Central memory CD8-positive, alpha-beta T cell (primary cell): ENCODE results near the gene SNX14.
"Not testable (repeated sequence)": the region's sequence is repeated elsewhere in the genome, so short reads cannot be mapped to it uniquely, and the experiment has no call there.

Experiments used
- ATAC-seq: fragments of 150-1000 bp; cut with Tn5 transposase; replicated peaks from 2 replicates; pipeline ENCODE4 v1.10.0; 2022; ENCODE audit warnings: mild to moderate bottlenecking, moderate FRiP score, moderate number of reproducible peaks; ENCODE audit not compliant: poor library complexity, severe bottlenecking; ENCODE audit errors: extremely low read depth
- DNase-seq, 2 donors: peaks; one replicate each; pipeline ENCODE4 v3.0.0; 2021; ENCODE audit warnings: low spot score in 2 of 2
- H3K27ac Mint-ChIP-seq: one replicate; pipeline ENCODE4 v1.8.0; 2022; ENCODE audit warnings: low read depth, mild to moderate bottlenecking, moderate library complexity, mixed read lengths
- H3K27me3 Mint-ChIP-seq: one replicate; pipeline ENCODE4 v1.8.0; 2022; ENCODE audit warnings: mixed read lengths
- H3K36me3 Mint-ChIP-seq: one replicate; pipeline ENCODE4 v1.8.0; 2022; ENCODE audit warnings: mild to moderate bottlenecking, moderate library complexity, mixed read lengths; ENCODE audit not compliant: insufficient read depth
- H3K4me1 Mint-ChIP-seq: one replicate; pipeline ENCODE4 v1.8.0; 2022; ENCODE audit warnings: mixed read lengths
- H3K4me3 Mint-ChIP-seq: one replicate; pipeline ENCODE4 v1.8.0; 2022; ENCODE audit warnings: mild to moderate bottlenecking, moderate library complexity, mixed read lengths
- H3K9me3 Mint-ChIP-seq: one replicate; pipeline ENCODE4 v1.8.0; 2022; ENCODE audit warnings: mixed read lengths

The SNX14 gene

GRCh38 chr6:85579581-85579980 is 14.1 kb downstream of the SNX14 start:
- H3K4me1 Mint-ChIP-seq: peaks cover 54% of the 10 kb centered on the region
- H3K4me3 Mint-ChIP-seq: no peak overlapping the region
- no peaks in the 10 kb centered on the region for H3K27me3 Mint-ChIP-seq
- peaks cover 3% of the 10 kb centered on the region for H3K36me3 Mint-ChIP-seq
- DNase-seq (no peak), ATAC-seq (no peak)
- H3K9me3 Mint-ChIP-seq: peaks cover 17% of the 10 kb centered on the region
- no peak overlapping the region for H3K27ac Mint-ChIP-seq

GRCh38 chr6:85576476-85576875 is 17.2 kb downstream of the SNX14 start:
- Mint-ChIP-seq H3K9me3 (peaks cover under 1% of the 10 kb centered on the region), H3K4me1 (peaks cover 28% of the 10 kb centered on the region), H3K4me3 (no peak overlapping the region), H3K36me3 (peaks cover 10% of the 10 kb centered on the region), H3K27ac (no peak overlapping the region), H3K27me3 (no peaks in the 10 kb centered on the region)
- ATAC-seq (no peak), DNase-seq (no peak)

- H3K4me1 Mint-ChIP-seq: peaks cover 15% of the 10 kb centered on the region
Observed at GRCh38 chr6:85574932-85575598, 18.6 kb downstream of the SNX14 start.

GRCh38 chr6:85569323-85569722 is 24.3 kb downstream of the SNX14 start:
- no peak overlapping the region for H3K4me3 Mint-ChIP-seq
- H3K9me3 Mint-ChIP-seq: no peaks in the 10 kb centered on the region
- H3K27me3 Mint-ChIP-seq: no peaks in the 10 kb centered on the region
- DNase-seq: no peak
- H3K27ac Mint-ChIP-seq: peak overlapping the region; percentile 47
- H3K36me3 Mint-ChIP-seq: peaks cover 48% of the 10 kb centered on the region
- ATAC-seq: no peak
- no peaks in the 10 kb centered on the region for H3K4me1 Mint-ChIP-seq

More at GRCh38 chr6:85574932-85575598, 18.6 kb downstream of the SNX14 start:
- no peak overlapping the region for H3K4me3 Mint-ChIP-seq
- no peak for DNase-seq
- no peaks in the 10 kb centered on the region for H3K9me3 Mint-ChIP-seq
- no peak for ATAC-seq
- peak overlapping the region; percentile 6 for H3K27ac Mint-ChIP-seq
- H3K27me3 Mint-ChIP-seq: no peaks in the 10 kb centered on the region
- peaks cover 21% of the 10 kb centered on the region for H3K36me3 Mint-ChIP-seq

- Mint-ChIP-seq H3K36me3 (peaks cover 52% of the 10 kb centered on the region), H3K4me3 (no peak overlapping the region), H3K4me1 (no peaks in the 10 kb centered on the region), H3K27me3 (no peaks in the 10 kb centered on the region), H3K27ac (no peak overlapping the region), H3K9me3 (no peaks in the 10 kb centered on the region)
- no peak for DNase-seq
- no peak for ATAC-seq
Observed at GRCh38 chr6:85568411-85568810, 25.2 kb downstream of the SNX14 start.

GRCh38 chr6:85565736-85566135 is 27.9 kb downstream of the SNX14 start:
- no peaks in the 10 kb centered on the region for H3K9me3 Mint-ChIP-seq
- H3K27me3 Mint-ChIP-seq: no peaks in the 10 kb centered on the region
- ATAC-seq (no peak), DNase-seq (no peak)
- H3K4me3 Mint-ChIP-seq: no peak overlapping the region
- H3K4me1 Mint-ChIP-seq: no peaks in the 10 kb centered on the region
- H3K36me3 Mint-ChIP-seq: peaks cover 53% of the 10 kb centered on the region
- H3K27ac Mint-ChIP-seq: peak overlapping the region; percentile 59

- H3K27ac Mint-ChIP-seq, H3K4me3 Mint-ChIP-seq, DNase-seq, ATAC-seq, H3K4me1 Mint-ChIP-seq, H3K9me3 Mint-ChIP-seq, H3K27me3 Mint-ChIP-seq: not testable (repeated sequence)
- H3K36me3 Mint-ChIP-seq: peaks cover 47% of the 10 kb centered on the region
Observed at GRCh38 chr6:85564223-85564622, 29.4 kb downstream of the SNX14 start.

- peaks cover 36% of the 10 kb centered on the region for H3K36me3 Mint-ChIP-seq
- no peaks in the 10 kb centered on the region for H3K27me3 Mint-ChIP-seq
- no peak overlapping the region for H3K4me3 Mint-ChIP-seq
- peaks cover 6% of the 10 kb centered on the region for H3K4me1 Mint-ChIP-seq
- no peak overlapping the region for H3K27ac Mint-ChIP-seq
- no peaks in the 10 kb centered on the region for H3K9me3 Mint-ChIP-seq
- DNase-seq (no peak), ATAC-seq (no peak)
Observed at GRCh38 chr6:85561750-85562357, 31.8 kb downstream of the SNX14 start.

GRCh38 chr6:85556992-85557668 is 36.5 kb downstream of the SNX14 start:
- Mint-ChIP-seq H3K9me3 (no peaks in the 10 kb centered on the region), H3K36me3 (peaks cover 25% of the 10 kb centered on the region), H3K4me3 (no peak overlapping the region), H3K27me3 (no peaks in the 10 kb centered on the region), H3K4me1 (peaks cover 6% of the 10 kb centered on the region), H3K27ac (no peak overlapping the region)
- DNase-seq: no peak
- no peak for ATAC-seq

GRCh38 chr6:85552652-85553051 is 41.0 kb downstream of the SNX14 start:
- ATAC-seq (no peak), DNase-seq (no peak)
- Mint-ChIP-seq H3K4me1 (peaks cover 6% of the 10 kb centered on the region), H3K36me3 (peaks cover 14% of the 10 kb centered on the region), H3K27ac (no peak overlapping the region), H3K4me3 (no peak overlapping the region), H3K9me3 (no peaks in the 10 kb centered on the region), H3K27me3 (no peaks in the 10 kb centered on the region)

GRCh38 chr6:85551264-85551663 is 42.4 kb downstream of the SNX14 start:
- Mint-ChIP-seq H3K9me3 (no peaks in the 10 kb centered on the region), H3K4me1 (no peaks in the 10 kb centered on the region), H3K27me3 (no peaks in the 10 kb centered on the region), H3K36me3 (peaks cover 21% of the 10 kb centered on the region), H3K27ac (no peak overlapping the region), H3K4me3 (no peak overlapping the region)
- ATAC-seq: no peak
- no peak for DNase-seq

- Mint-ChIP-seq H3K4me1 (peaks cover 6% of the 10 kb centered on the region), H3K36me3 (peaks cover 24% of the 10 kb centered on the region), H3K9me3 (no peaks in the 10 kb centered on the region), H3K27me3 (no peaks in the 10 kb centered on the region), H3K4me3 (no peak overlapping the region), H3K27ac (no peak overlapping the region)
- ATAC-seq (no peak), DNase-seq (no peak)
Observed at GRCh38 chr6:85547719-85548118, 45.9 kb downstream of the SNX14 start.

- no peaks in the 10 kb centered on the region for H3K9me3 Mint-ChIP-seq
- H3K4me1 Mint-ChIP-seq: peaks cover 6% of the 10 kb centered on the region
- no peak overlapping the region for H3K27ac Mint-ChIP-seq
- no peak overlapping the region for H3K4me3 Mint-ChIP-seq
- H3K27me3 Mint-ChIP-seq: no peaks in the 10 kb centered on the region
- H3K36me3 Mint-ChIP-seq: peaks cover 28% of the 10 kb centered on the region
- DNase-seq (no peak), ATAC-seq (no peak)
Observed at GRCh38 chr6:85544776-85545175, 48.9 kb downstream of the SNX14 start.
